ENCODE results near the gene AP3B2.
"Not testable (repeated sequence)": the region's sequence is repeated elsewhere in the genome, so short reads cannot be mapped to it uniquely, and the experiment has no call there.

DNA sequence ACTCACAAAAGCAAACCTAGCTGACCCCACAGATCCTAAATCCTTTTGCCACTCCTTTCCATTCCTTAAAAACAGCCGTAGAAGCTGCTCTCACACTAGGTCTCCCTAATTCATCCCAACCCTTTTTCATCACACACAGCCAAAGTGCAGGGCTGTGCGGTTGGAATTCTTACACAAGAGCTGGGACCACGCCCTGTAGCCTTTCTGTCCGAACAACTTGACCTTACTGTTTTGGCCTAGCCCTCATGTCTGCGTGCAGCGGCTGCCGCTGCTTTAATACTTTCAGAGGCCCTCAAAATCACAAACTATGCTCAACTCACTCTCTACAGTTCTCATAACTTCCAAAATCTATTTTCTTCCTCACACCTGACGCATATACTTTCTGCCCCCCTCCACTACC, 3.8 kb downstream of the AP3B2 start:
- TF ChIP-seq, protein P1, sequence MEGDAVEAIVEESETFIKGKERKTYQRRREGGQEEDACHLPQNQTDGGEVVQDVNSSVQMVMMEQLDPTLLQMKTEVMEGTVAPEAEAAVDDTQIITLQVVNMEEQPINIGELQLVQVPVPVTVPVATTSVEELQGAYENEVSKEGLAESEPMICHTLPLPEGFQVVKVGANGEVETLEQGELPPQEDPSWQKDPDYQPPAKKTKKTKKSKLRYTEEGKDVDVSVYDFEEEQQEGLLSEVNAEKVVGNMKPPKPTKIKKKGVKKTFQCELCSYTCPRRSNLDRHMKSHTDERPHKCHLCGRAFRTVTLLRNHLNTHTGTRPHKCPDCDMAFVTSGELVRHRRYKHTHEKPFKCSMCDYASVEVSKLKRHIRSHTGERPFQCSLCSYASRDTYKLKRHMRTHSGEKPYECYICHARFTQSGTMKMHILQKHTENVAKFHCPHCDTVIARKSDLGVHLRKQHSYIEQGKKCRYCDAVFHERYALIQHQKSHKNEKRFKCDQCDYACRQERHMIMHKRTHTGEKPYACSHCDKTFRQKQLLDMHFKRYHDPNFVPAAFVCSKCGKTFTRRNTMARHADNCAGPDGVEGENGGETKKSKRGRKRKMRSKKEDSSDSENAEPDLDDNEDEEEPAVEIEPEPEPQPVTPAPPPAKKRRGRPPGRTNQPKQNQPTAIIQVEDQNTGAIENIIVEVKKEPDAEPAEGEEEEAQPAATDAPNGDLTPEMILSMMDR (IDR thresholded peaks at IDR 0.05), result not testable (repeated sequence)
- not testable (repeated sequence) for TF ChIP-seq EP300 (IDR thresholded peaks at IDR 0.05)
